ENCODE data around the gene TFAP2E.

DNA sequence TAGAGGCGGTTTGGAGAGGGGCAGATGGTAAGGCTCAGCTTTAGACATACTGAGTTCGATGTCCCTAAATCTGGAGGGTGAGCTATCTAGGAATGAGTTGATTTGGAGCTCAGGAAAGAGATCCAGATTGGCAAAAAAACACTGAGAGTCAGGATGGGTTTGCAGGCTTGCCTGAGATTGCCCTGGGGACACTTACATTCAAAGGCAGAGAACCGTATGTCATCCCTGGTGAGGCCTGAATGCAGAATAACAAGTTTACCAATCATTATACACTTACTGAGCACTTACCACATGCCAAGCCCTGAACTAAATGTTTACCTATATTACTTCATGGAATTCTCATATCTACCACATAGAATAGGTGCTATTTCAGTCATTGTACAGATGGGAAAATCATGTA lies 27.5 kb downstream of the TFAP2E start:
- TF ChIP-seq CTCF (IDR thresholded peaks at IDR 0.05; ENCODE audit: low read depth, low read length, poor library complexity, severe bottlenecking) = no peak
- no peak for TF ChIP-seq EZH2phosphoT487 (IDR thresholded peaks at IDR 0.05; ENCODE audit: borderline replicate concordance, low read length)

Measured in DOHH2 (cell line).